GM10847 (cell line): Measurements from ENCODE around the gene ZNF17.

Experiments
- POLR2A ChIP-seq: IDR thresholded peaks from 2 replicates; pipeline ENCODE4 v1.6.1; 2011; ENCODE audit not compliant: insufficient read length; ENCODE audit errors: extremely low read depth

ZNF17 gene

GRCh38 chr19:57403737-57404563 is 7.0 kb upstream of the ZNF17 start:
- TF ChIP-seq POLR2A: no peak

- TF ChIP-seq POLR2A: no peak
Measured at GRCh38 chr19:57406516-57407123, 4.3 kb upstream of the ZNF17 start.

GRCh38 chr19:57419439-57419838 is 8.5 kb downstream of the ZNF17 start:
- TF ChIP-seq POLR2A: no peak

- no peak for TF ChIP-seq POLR2A
Measured at GRCh38 chr19:57421037-57421436, 10.1 kb downstream of the ZNF17 start.

DNA sequence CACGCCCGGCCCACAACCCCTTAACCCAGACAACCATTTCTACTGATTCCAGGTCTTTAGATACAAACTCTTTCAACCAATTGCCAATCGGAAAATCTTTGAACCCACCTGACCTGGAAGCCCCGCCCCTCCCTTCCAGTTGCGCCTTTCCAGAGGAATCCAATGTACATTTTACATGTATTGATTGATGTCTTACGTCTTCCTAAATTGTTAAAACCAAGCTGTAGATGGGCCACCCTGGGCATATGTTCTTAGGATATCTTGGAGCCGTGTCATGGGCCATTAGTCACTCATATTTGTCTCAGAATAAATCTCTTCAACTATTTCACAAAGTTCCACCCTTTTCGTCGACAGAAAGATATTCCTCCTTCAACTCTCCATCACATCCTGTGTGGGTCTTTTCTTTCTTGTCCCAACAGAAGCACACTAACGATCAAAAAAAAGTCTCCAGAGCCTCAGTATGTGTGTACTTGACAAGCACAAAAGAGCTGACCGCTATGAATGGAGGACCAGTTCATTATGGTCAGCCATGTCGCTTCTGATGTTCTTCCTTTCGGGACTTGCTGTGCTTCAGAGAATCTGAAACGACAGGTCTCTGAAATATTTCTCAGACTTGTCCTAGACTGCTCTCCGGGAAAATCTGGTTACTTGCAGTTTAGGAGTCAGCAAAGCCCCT is 23.6 kb downstream of the ZNF17 start:
- no peak for TF ChIP-seq POLR2A

DNA sequence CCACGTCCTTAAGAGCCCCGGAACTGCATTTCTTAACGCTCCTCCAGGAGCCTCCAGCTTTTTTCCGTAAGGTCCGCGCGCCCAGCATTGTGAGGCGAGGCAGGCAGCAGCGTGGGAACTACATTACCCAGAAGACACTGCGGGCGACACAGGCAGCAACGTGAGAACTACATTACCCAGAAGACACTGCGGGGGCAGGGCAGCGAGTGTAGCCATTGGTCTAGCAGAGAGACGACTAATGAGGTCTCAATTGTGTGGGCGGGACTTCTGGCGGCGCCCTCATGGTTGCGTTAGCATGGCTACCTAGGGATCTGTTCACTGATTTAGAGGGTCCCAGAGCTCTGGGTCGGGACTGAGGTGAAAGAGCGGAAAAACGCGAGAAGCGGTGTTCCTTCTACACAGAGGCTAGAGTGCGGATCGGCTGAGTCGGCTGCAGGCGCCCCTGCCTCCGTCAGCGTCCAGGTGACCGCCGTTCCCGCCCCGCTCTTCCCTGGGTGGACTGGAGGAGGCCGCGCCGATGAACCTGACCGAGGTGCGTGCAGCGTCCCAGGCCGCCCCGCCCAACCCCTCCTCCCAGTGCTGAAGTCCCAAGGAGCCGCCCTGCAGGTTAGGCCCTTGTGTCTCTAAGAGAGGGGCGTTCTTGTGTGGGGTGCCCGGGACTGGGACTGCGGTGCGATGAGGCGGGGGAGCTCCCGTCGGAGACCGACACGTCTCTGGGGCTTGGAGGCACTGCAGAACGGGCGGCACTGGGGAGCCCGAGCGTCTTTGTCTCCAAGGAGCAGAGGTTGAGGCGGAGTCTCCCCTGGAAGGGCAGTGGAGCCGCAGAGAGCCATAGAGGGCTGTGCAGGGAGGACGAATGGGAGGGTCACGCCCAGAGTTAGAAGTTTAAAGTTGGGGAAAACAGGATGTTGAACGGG is 24.4 kb downstream of the ZNF17 start, which contains the start of gene ZNF749:
ZNF749 (plus strand) TSS at position 264 of the 917 bp plus-strand sequence; CDS start at position 518, 254 bp downstream.
- TF ChIP-seq POLR2A: peak; percentile 16

GRCh38 chr19:57436417-57436816 is 25.5 kb downstream of the ZNF17 start:
- no peak for TF ChIP-seq POLR2A

DNA sequence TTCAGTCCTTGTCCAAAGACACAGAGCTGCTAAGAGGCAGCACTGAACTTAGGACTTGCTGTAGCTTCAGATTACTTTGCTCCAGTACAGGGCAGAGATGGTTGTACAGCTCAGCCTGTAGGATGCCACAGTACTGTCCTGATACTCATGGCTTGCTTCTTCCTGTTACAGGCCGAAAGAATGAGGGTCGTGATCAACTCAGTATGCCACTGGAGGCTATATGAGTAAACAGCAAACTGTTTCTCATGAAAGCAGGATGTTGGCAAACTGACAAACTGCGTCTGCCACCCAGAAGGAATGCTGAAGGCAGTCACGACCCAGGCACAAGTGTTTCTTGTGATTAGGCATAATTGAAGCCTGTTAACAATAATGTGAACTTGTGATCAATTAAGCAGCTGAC is 27.0 kb downstream of the ZNF17 start:
- no peak for TF ChIP-seq POLR2A

- no peak for TF ChIP-seq POLR2A
Measured at GRCh38 chr19:57438925-57439324, 28.0 kb downstream of the ZNF17 start.

DNA sequence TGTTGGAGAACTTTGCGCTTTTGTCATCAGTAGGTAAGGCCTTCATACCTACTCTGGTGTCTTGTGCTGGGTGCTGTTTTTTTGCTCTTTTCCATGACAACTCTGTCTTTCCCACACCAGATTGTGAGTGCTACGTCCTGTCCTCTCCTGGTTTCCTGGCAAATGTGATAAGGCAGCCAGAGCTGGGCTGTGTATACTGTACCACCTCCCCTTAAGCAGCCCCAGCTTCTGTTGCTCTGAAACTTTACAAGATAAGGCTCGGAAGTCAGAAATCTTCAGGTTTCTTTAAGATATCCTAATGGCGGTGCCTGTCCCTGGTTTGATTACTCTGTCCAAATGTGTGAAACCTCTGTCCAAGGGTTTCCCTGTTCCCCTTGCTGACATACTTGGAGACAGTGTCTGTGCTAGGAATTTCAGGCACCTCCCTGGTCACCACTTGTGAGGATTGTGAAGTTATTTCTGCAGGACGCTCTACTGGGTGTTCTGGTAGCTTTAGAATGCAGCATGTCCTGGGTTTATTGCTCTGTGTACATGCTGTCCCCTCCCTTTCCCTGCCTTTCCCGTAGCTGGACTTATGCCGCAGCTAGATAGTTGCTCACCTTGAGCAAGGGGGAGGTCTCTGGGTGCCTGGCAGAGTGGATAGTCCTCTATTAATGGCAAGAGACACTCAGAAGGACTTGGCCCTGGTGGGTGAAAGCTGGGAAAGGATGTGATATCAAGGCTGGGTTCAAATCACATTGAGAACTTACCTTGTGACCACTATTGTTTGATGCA is 31.2 kb downstream of the ZNF17 start:
- TF ChIP-seq POLR2A: no peak

- TF ChIP-seq POLR2A: no peak
Measured at GRCh38 chr19:57443121-57443696, 32.2 kb downstream of the ZNF17 start.

DNA sequence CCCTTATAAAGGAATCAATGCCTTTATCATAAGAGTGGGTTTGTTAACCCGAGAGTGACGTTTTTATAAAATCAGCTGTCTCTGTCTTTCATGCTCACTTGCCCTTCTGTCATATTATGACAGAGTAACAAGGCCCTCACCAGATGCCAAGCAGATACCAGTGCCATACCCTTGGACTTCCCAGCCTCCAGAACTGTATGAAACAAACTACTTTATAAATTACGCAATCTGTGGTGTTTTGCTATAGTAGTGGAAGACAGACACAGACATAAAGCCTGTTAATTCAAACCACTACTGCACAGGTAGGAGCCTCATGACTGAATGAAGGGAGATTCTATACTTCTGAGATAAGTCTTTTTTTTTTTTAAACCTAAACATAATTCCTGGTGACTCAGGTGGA is 41.3 kb downstream of the ZNF17 start:
- no peak for TF ChIP-seq POLR2A

DNA sequence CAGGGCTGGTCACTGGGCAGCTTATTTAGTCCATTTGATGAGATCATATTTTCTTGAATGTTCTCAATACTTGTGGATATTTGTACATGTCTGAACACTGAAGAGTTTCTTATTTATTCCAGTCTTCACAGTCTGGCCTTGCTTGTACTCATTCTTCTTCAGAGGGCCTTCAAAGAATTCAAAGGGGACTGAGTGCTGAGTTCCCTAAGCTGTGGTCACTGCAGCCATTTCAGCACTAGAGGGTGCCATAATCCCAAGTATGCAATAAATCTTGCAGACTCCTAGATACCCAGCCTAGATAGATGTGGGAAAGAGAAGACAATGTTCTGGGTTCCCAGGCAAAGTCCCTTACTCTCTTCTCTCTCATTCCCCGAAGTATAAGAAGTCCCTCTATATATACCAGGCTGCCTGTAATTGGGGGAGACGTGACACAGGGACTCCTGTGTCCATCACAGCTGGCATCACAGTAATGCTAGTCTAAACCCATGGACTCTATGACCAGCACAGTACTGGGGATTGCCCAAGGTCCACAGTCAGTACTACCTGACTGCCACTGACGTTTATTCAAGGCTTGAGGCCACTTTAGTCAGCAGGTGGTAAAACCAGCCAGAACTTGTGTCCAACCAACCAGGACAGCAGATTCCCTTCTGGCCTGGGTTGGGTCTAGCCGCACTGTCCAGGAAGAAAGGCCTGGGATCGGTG is 54.9 kb downstream of the ZNF17 start:
- TF ChIP-seq POLR2A: no peak
